HepG2 (cell line): ENCODE data around the gene PPP1R16B. TPM values are rescaled to one million over a fixed set of nuclear protein-coding genes. Genes with fewer than 3 reads are reported as not detected.

Experiments used
- ATAC-seq: fragments of 200-7000 bp; cut with Tn5 transposase; 3 replicates; pipeline ENCODE4 v1.9.1; 2020; ENCODE audit warnings: mild to moderate bottlenecking, moderate library complexity
- BruUV-seq: library from RNA; stranded (reverse); fragments of 400-500 nt; replicated peaks from 2 replicates; lab custom pipeline; 2021; lab: Mats Ljungman, UMichigan
- CTCF ChIA-PET: fragments of 300-600 bp; formaldehyde crosslinking; extraction: SDS; loops from one replicate; lab custom pipeline; 2021; ENCODE audit warnings: low total read pairs, inconsistent platforms, low intra/inter-chr PET ratio; lab: Yijun Ruan, JAX
- POLR2A ChIA-PET: fragments of 350-600 bp; sonication (Branson Sonifier 250); formaldehyde crosslinking; loops from one replicate; lab custom pipeline; 2020; ENCODE audit warnings: antibody characterized with exemption, inconsistent platforms; lab: Yijun Ruan, JAX
- DNase-seq: peaks from one replicate; pipeline ENCODE4 v3.0.0-alpha.2; 2015; ENCODE audit warnings: low spot score
- FAIRE-seq: peaks from 3 replicates; lab custom pipeline; 2011; peaks lifted over from hg19 to GRCh38; lab: Jason Lieb, UNC
- H2AFZ ChIP-seq: one replicate; pipeline ENCODE4 v1.6.1; 2011; ENCODE audit warnings: low read length, inconsistent platforms
- H3K27ac ChIP-seq: fragments of 300-600 bp; 3 replicates; pipeline ENCODE4 v1.8.0; 2011; ENCODE audit warnings: mixed run types, mild to moderate bottlenecking, mixed read lengths, low read length, inconsistent platforms; ENCODE audit not compliant: insufficient read depth; ENCODE audit errors: extremely low read length
- H3K27me3 ChIP-seq, 2 experiments: fragments of 200-600 bp in 1 of 2; 2 replicates in 1 of 2; 3 replicates in 1 of 2; pipeline versions ENCODE4 v1.6.0 to v1.8.0; 2011; ENCODE audit warnings: low read length in 2 of 2, mild to moderate bottlenecking in 2 of 2, moderate library complexity in 2 of 2, inconsistent platforms in 1 of 2; ENCODE audit not compliant: insufficient read depth in 2 of 2, control insufficient read depth in 1 of 2
- H3K36me3 ChIP-seq, 2 experiments: fragments of 200-600 bp in 1 of 2; replicated peaks in 1 of 2; 2 replicates in 1 of 2; 3 replicates in 1 of 2; pipeline versions ENCODE4 v1.5.1 to v1.8.0; 2011; ENCODE audit warnings: low read length in 2 of 2, inconsistent platforms in 1 of 2; ENCODE audit not compliant: insufficient read depth in 2 of 2, control insufficient read depth in 1 of 2
- H3K4me1 ChIP-seq: 2 replicates; pipeline ENCODE4 v1.5.1; 2012; ENCODE audit warnings: low read length, inconsistent platforms; ENCODE audit not compliant: insufficient read depth
- H3K4me2 ChIP-seq: 2 replicates; pipeline ENCODE4 v1.6.0; 2011; ENCODE audit warnings: low read depth, low read length, inconsistent platforms
- H3K4me3 ChIP-seq, 3 experiments: fragments of 200-600 bp in 1 of 3; sonication (generic), shearing (Covaris generic) in 1 of 3; replicated peaks in 1 of 3; 2 replicates each; pipeline ENCODE4 v1.5.1; 2011 to 2016; ENCODE audit warnings: low read length in 3 of 3, inconsistent platforms in 2 of 3, low read depth in 2 of 3, mild to moderate bottlenecking in 2 of 3, control low read depth in 1 of 3, mixed read lengths in 1 of 3; ENCODE audit not compliant: insufficient read depth in 1 of 3
- H3K79me2 ChIP-seq: one replicate; pipeline ENCODE4 v1.6.1; 2011; ENCODE audit warnings: low read length, inconsistent platforms; ENCODE audit not compliant: insufficient read depth
- H3K9ac ChIP-seq: 2 replicates; pipeline ENCODE4 v1.6.0; 2011; ENCODE audit warnings: mild to moderate bottlenecking, low read depth, low read length, inconsistent platforms; ENCODE audit not compliant: insufficient read depth
- H3K9me3 ChIP-seq: 2 replicates; pipeline ENCODE4 v1.5.1; 2012; ENCODE audit warnings: mild to moderate bottlenecking, low read length
- H4K20me1 ChIP-seq: 2 replicates; pipeline ENCODE4 v1.6.0; 2011; ENCODE audit warnings: inconsistent platforms, mild to moderate bottlenecking, low read length, moderate library complexity; ENCODE audit not compliant: insufficient read depth
- CBFB ChIP-seq: sonication (generic); formaldehyde crosslinking; IDR thresholded peaks from 2 replicates; pipeline ENCODE4 v1.4.0; 2020; ENCODE audit warnings: missing genetic modification reagents
- NR1H2 ChIP-seq: sonication (generic); formaldehyde crosslinking; IDR thresholded peaks from 2 replicates; pipeline ENCODE4 v1.8.1; 2022; ENCODE audit warnings: low read depth, missing genetic modification reagents, borderline replicate concordance
- PRPF4 ChIP-seq: fragments of 200-400 bp; formaldehyde crosslinking; IDR thresholded peaks from 2 replicates; pipeline ENCODE4 v1.6.1; 2016; ENCODE audit warnings: low read length, low read depth; ENCODE audit not compliant: poor library complexity, severe bottlenecking
- TOPORS ChIP-seq: sonication (generic); formaldehyde crosslinking; IDR thresholded peaks from 2 replicates; pipeline ENCODE4 v1.8.0; 2023; ENCODE audit warnings: mild to moderate bottlenecking, missing genetic modification reagents
- ZKSCAN8 ChIP-seq: IDR thresholded peaks from 2 replicates; pipeline ENCODE4 v1.6.1; 2016; ENCODE audit warnings: borderline replicate concordance, missing genetic modification reagents, missing compliant biosample characterization
- ZNF180 ChIP-seq: sonication (generic); formaldehyde crosslinking; IDR thresholded peaks from 2 replicates; pipeline ENCODE4 v1.4.0; 2020; ENCODE audit warnings: low read depth, missing genetic modification reagents, borderline replicate concordance
- ZNF484 ChIP-seq: sonication (generic); formaldehyde crosslinking; IDR thresholded peaks from 2 replicates; pipeline ENCODE4 v1.5.1; 2020; ENCODE audit warnings: mild to moderate bottlenecking, low read depth, missing genetic modification reagents, borderline replicate concordance
- ZSCAN21 ChIP-seq: sonication (generic); formaldehyde crosslinking; IDR thresholded peaks from 2 replicates; pipeline ENCODE4 v1.8.0; 2022; ENCODE audit warnings: mild to moderate bottlenecking, missing genetic modification reagents, moderate library complexity, borderline replicate concordance
- WGBS: methylation state at CpG from one replicate; pipeline ENCODE4 v1.1.6; 2017; ENCODE audit warnings: low lambda C conversion rate; 5-methylcytosine and 5-hydroxymethylcytosine counted together
- in situ Hi-C: cut with HindIII; loops from 2 replicates; pipeline ENCODE4 v1.10.0; 2017; ENCODE audit warnings: low pct_unique_long_range_greater_than_20kb; ENCODE audit not compliant: extremely low pct_ligation_motif_present
- intact Hi-C: fragments of 100-400 bp; cut with micrococcal nuclease; formaldehyde crosslinking; loops from one replicate; pipeline ENCODE4 v1.10.0; 2022; ENCODE audit not compliant: unreplicated experiment
- polyA plus RNA-seq, 8 experiments: library from polyadenylated mRNA; depleted of rRNA in 3 of 8; stranded (reverse) in 7 of 8; unstranded in 1 of 8; fragments of >200 nt; fragmentation: Illumina TruSeq in 4 of 8; extraction: Trizol in 4 of 8; gene quantifications; 2 replicates each; pipeline versions ENCODE4 v1.2.1 to v1.2.3, GENCODE V29; 2011 to 2016; ENCODE audit warnings: low read depth in 4 of 8, missing spikeins in 1 of 8, mixed read lengths in 1 of 8; ENCODE audit not compliant: insufficient read depth in 1 of 8
- total RNA-seq, 5 experiments: library from RNA; depleted of rRNA; stranded (reverse); fragments of >200 nt; fragmentation: Illumina TruSeq; extraction: Trizol; gene quantifications; 2 replicates each; pipeline ENCODE4 v1.2.3, GENCODE V29; 2016; ENCODE audit warnings: low read depth in 1 of 5
- TF ChIP-seq, protein P1 (sequence below): fragments of 450-650 bp; IDR thresholded peaks from 2 replicates; pipeline ENCODE4 v1.6.1; 2016

PPP1R16B gene
- total and polyA plus RNA-seq, 2 of the 13 experiments (the other 11 are each of a cell fraction or from before 2014, with no cell fraction given) = 0.02 to 0.11 TPM

DNA sequence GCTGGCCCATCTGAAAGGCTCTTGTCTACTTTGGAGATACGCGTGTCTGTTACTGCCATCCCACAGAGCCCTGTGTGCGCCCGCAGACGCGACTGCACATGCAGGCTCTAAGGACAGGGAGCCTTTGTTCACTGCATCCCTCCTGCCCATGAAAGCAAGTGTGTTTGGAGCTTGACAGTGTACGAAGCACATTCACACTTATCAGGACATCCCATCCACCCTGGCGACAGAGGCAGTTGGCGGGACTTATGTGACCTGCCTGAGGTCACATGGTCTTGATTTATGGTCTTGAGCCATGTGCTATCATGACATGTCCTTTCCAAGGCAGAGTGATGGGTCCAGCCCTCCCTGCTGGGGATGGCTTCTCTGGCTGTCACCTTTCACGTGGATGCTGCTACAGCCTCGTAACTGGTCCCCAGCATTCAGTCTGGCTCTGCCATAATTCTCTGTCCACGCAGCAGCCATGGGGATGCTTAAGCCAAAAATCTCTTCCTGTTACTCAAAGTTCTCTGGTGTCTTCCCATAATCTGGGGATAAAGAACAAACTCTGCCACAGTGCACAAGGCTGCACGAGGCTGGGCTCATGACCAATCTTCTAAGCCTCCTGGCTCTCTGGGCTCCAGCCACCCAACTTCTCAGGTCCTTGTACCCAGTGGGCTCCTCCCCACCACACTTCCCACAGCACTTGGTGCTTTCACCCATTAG is 84.4 kb downstream of the PPP1R16B start:
- Histone ChIP-seq H3K9me3 (no peaks in the 10 kb centered on the region), H3K4me1 (peaks cover 23% of the 10 kb centered on the region), H3K27ac (no peak overlapping the region)
- TF ChIP-seq, protein P1, sequence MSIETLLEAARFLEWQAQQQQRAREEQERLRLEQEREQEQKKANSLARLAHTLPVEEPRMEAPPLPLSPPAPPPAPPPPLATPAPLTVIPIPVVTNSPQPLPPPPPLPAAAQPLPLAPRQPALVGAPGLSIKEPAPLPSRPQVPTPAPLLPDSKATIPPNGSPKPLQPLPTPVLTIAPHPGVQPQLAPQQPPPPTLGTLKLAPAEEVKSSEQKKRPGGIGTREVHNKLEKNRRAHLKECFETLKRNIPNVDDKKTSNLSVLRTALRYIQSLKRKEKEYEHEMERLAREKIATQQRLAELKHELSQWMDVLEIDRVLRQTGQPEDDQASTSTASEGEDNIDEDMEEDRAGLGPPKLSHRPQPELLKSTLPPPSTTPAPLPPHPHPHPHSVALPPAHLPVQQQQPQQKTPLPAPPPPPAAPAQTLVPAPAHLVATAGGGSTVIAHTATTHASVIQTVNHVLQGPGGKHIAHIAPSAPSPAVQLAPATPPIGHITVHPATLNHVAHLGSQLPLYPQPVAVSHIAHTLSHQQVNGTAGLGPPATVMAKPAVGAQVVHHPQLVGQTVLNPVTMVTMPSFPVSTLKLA = peak; percentile 90
- TF ChIP-seq ZNF180 (CRISPR knock-in tag) = no peak
- no peak for TF ChIP-seq ZNF484
- TF ChIP-seq ZSCAN21 (CRISPR knock-in tag) = 0 out of 2 replicates have a peak, but pooled peaks have one; percentile 10
- TF ChIP-seq, all 625 proteins: peak for 2
- peaks cover 8 to 14% of the 10 kb centered on the region in 2 experiments; a peak in 4 of 5 replicates for H3K27me3 ChIP-seq
- BruUV-seq = no TSS peak
- no peaks in the 10 kb centered on the region for H3K79me2 ChIP-seq
- FAIRE-seq (no peak), DNase-seq (no peak), ATAC-seq (no peak)
- CTCF ChIA-PET = no interaction called here
- H3K4me2 ChIP-seq = no peak overlapping the region
- no peak overlapping the region for H2AFZ ChIP-seq
- WGBS = 43% methylated on average over 13 of the region's 13 CpGs
- POLR2A ChIA-PET = no interaction called here
- no peaks in the 10 kb centered on the region for H3K36me3 ChIP-seq
- H3K4me3 ChIP-seq = no peak overlapping the region
- intact Hi-C loops = loop anchor here (5.0 to 10.0 kb wide), 2 partner anchors 95 to 163 kb away; no protein-coding TSS in a partner anchor
- no peaks in the 10 kb centered on the region for H4K20me1 ChIP-seq
- no peak overlapping the region for H3K9ac ChIP-seq
- in situ Hi-C loops = loop anchor here (5.0 kb wide), 1 partner anchor 243 kb away; no protein-coding TSS in a partner anchor

DNA sequence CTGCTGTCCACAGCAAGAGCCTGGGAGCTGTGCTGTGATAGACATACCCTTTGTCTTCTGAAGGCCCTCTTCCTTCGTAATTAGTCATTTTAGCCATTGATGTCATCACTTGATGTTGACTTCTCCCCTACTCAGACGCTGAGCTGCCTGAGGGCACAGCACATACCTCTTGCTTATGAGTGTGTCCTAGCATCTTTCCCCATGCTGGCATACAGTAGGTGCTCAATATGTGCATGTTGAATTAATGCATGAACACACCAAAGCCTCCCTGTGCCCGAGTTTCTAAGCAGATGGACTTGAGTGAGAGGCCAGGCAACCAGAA is 85.0 kb downstream of the PPP1R16B start:
- no peak overlapping the region for H3K4me2 ChIP-seq
- H3K4me3 ChIP-seq = no peak overlapping the region
- H2AFZ ChIP-seq = no peak overlapping the region
- intact Hi-C loops (loop anchor here (5.0 to 10.0 kb wide), 2 partner anchors 96 to 163 kb away; no protein-coding TSS in a partner anchor), in situ Hi-C loops (loop anchor here (5.0 kb wide), 1 partner anchor 243 kb away; no protein-coding TSS in a partner anchor)
- peaks cover 24% of the 10 kb centered on the region for H3K4me1 ChIP-seq
- no peak for ATAC-seq
- H3K36me3 ChIP-seq = no peaks in the 10 kb centered on the region
- ChIA-PET CTCF (interaction anchor here (1.0 kb wide), 1 partner anchor 35 kb away, joined by 3 read pairs; no protein-coding TSS in a partner anchor), POLR2A (no interaction called here)
- H4K20me1 ChIP-seq = no peaks in the 10 kb centered on the region
- 11% methylated on average over 3 of the region's 3 CpGs for WGBS
- H3K9ac ChIP-seq = no peak overlapping the region
- BruUV-seq = no TSS peak
- TF ChIP-seq PRPF4 (no peak), CBFB (CRISPR knock-in tag) (no peak), TOPORS (CRISPR knock-in tag) (no peak), NR1H2 (CRISPR knock-in tag) (no peak), ZKSCAN8 (CRISPR knock-in tag) (peak; percentile 85; the same call in 1 of the 2 replicates)
- TF ChIP-seq, all 625 proteins: peak for 1
- FAIRE-seq (no peak), DNase-seq (no peak)
- H3K79me2 ChIP-seq = no peaks in the 10 kb centered on the region
- no peaks in the 10 kb centered on the region for H3K9me3 ChIP-seq
- peaks cover 8 to 17% of the 10 kb centered on the region in 2 experiments; a peak in 4 of 5 replicates for H3K27me3 ChIP-seq
- H3K27ac ChIP-seq = no peak overlapping the region
